HCT116 (cell line): Measurements from ENCODE around the gene CAPSL. TPM values are rescaled to one million over a fixed set of nuclear protein-coding genes. Genes with fewer than 3 reads are reported as not detected.

Source experiments
- ATAC-seq: fragments of 200-7000 bp; cut with Tn5 transposase; 2 replicates; pipeline ENCODE4 v1.9.1; 2020; ENCODE audit warnings: mild to moderate bottlenecking, moderate library complexity
- BruUV-seq: library from RNA; stranded (reverse); fragments of 400-500 nt; replicated peaks from 2 replicates; lab custom pipeline; 2021; lab: Mats Ljungman, UMichigan
- CTCF ChIA-PET: fragments of 300-600 bp; sonication (Branson Sonifier 250); formaldehyde crosslinking; loops from one replicate; lab custom pipeline; 2021; ENCODE audit warnings: antibody characterized with exemption; lab: Charles Lee
- POLR2A ChIA-PET: fragments of 300-600, 350-600 bp; sonication (Branson Sonifier 250); formaldehyde crosslinking; loops from one replicate; lab custom pipeline; 2021; ENCODE audit warnings: antibody characterized with exemption; lab: Charles Lee
- RAD21 ChIA-PET, 2 experiments: fragments of 300-600 bp; sonication (Branson Sonifier 250); formaldehyde crosslinking; loops; one replicate each; lab custom pipeline; 2023; ENCODE audit warnings: low total read pairs in 2 of 2; ENCODE audit not compliant: uncharacterized antibody in 2 of 2, unreplicated experiment in 2 of 2, low non-redundant PET in 1 of 2; lab: Charles Lee
- DNase-seq: peaks from one replicate; pipeline ENCODE4 v3.0.0-alpha.2; 2010; ENCODE audit warnings: low read depth, low spot score
- H2AFZ ChIP-seq: fragments of 200-600 bp; shearing (Covaris generic), sonication (generic); 2 replicates; pipeline ENCODE4 v1.6.1; 2017; ENCODE audit warnings: low read depth, mixed run types, mixed read lengths, antibody characterized with exemption, low read length; ENCODE audit not compliant: poor library complexity, severe bottlenecking
- H3K27ac ChIP-seq: 2 replicates; pipeline ENCODE4 v1.5.1; 2012; ENCODE audit warnings: low read depth, low read length
- H3K27me3 ChIP-seq: fragments of 200-600 bp; sonication (generic); 2 replicates; pipeline ENCODE4 v1.6.1; 2016; ENCODE audit warnings: mixed run types, low read length, mixed read lengths; ENCODE audit not compliant: insufficient read depth
- H3K36me3 ChIP-seq, 2 experiments: fragments of 200-500 bp in 1 of 2; fragments of 200-600 bp in 1 of 2; sonication (Bioruptor generic) in 1 of 2; sonication (generic) in 1 of 2; 2 replicates each; pipeline versions ENCODE4 v1.5.1 to v1.6.1; 2014 to 2016; ENCODE audit warnings: low read length in 2 of 2, inconsistent platforms in 1 of 2, mixed read lengths in 1 of 2, mixed run types in 1 of 2; ENCODE audit not compliant: insufficient read depth in 2 of 2, control insufficient read depth in 1 of 2
- H3K4me1 ChIP-seq, 2 experiments: fragments of 200-600 bp in 1 of 2; sonication (generic) in 1 of 2; 2 replicates each; pipeline versions ENCODE4 v1.5.1 to v1.6.1; 2012 to 2017; ENCODE audit warnings: low read length in 2 of 2, inconsistent platforms in 1 of 2, mild to moderate bottlenecking in 1 of 2, mixed read lengths in 1 of 2, mixed run types in 1 of 2, moderate library complexity in 1 of 2; ENCODE audit not compliant: insufficient read depth in 2 of 2, control insufficient read depth in 1 of 2
- H3K4me2 ChIP-seq: fragments of 200-600 bp; sonication (generic); 2 replicates; pipeline ENCODE4 v1.6.1; 2017; ENCODE audit warnings: mixed run types, low read length, mixed read lengths
- H3K4me3 ChIP-seq, 2 experiments: fragments of 200-600 bp in 1 of 2; sonication (generic) in 1 of 2; replicated peaks in 1 of 2; 2 replicates each; pipeline ENCODE4 v1.5.1; 2011 to 2016; ENCODE audit warnings: low read length in 2 of 2, control low read depth in 1 of 2, low read depth in 1 of 2, mild to moderate bottlenecking in 1 of 2, mixed read lengths in 1 of 2, mixed run types in 1 of 2
- H3K79me2 ChIP-seq: fragments of 200-600 bp; sonication (generic); 2 replicates; pipeline ENCODE4 v1.6.1; 2017; ENCODE audit warnings: mild to moderate bottlenecking, mixed run types, low read length, moderate library complexity, mixed read lengths; ENCODE audit not compliant: insufficient read depth
- H3K9ac ChIP-seq: fragments of 200-600 bp; sonication (generic); 2 replicates; pipeline ENCODE4 v1.6.1; 2016; ENCODE audit warnings: low read length, mixed read lengths
- H3K9me2 ChIP-seq: fragments of 200-600 bp; sonication (generic), shearing (Covaris generic); 2 replicates; pipeline ENCODE4 v1.6.1; 2017; ENCODE audit warnings: mixed run types, mild to moderate bottlenecking, moderate library complexity; ENCODE audit not compliant: insufficient read depth
- H3K9me3 ChIP-seq, 2 experiments: fragments of 200-500 bp in 1 of 2; fragments of 200-600 bp in 1 of 2; sonication (Bioruptor generic) in 1 of 2; sonication (generic) in 1 of 2; 2 replicates each; pipeline ENCODE4 v1.6.1; 2014 to 2017; ENCODE audit warnings: low read length in 2 of 2, mixed read lengths in 2 of 2, inconsistent platforms in 1 of 2, low read depth in 1 of 2, mild to moderate bottlenecking in 1 of 2, mixed run types in 1 of 2, moderate library complexity in 1 of 2; ENCODE audit not compliant: control insufficient read depth in 1 of 2, insufficient read depth in 1 of 2
- H4K20me1 ChIP-seq: fragments of 200-600 bp; sonication (generic), shearing (Covaris generic); 2 replicates; pipeline ENCODE4 v1.6.1; 2017; ENCODE audit warnings: mixed run types, mild to moderate bottlenecking, moderate library complexity; ENCODE audit not compliant: insufficient read depth
- ATF3 ChIP-seq: IDR thresholded peaks from 2 replicates; pipeline ENCODE4 v1.6.1; 2012
- CBX3 ChIP-seq: IDR thresholded peaks from 2 replicates; pipeline ENCODE4 v1.6.1; 2012; ENCODE audit warnings: low read depth
- POLR2A ChIP-seq: IDR thresholded peaks from 2 replicates; pipeline ENCODE4 v1.7.0; 2011; ENCODE audit warnings: borderline replicate concordance; ENCODE audit not compliant: insufficient read depth, insufficient read length; ENCODE audit errors: extremely low read depth
- POLR2AphosphoS5 ChIP-seq: IDR thresholded peaks from 2 replicates; pipeline ENCODE4 v1.6.1; 2011; ENCODE audit warnings: mild to moderate bottlenecking, low read depth, low read length, moderate library complexity
- RAD21 ChIP-seq: IDR thresholded peaks from 2 replicates; pipeline ENCODE4 v1.6.1; 2012; ENCODE audit warnings: low read depth, mild to moderate bottlenecking
- REST ChIP-seq: IDR thresholded peaks from 2 replicates; pipeline ENCODE4 v1.6.1; 2012; ENCODE audit warnings: low read depth
- SIN3A ChIP-seq: IDR thresholded peaks from 2 replicates; pipeline ENCODE4 v1.6.1; 2012; ENCODE audit warnings: low read depth
- SP1 ChIP-seq: IDR thresholded peaks from 2 replicates; pipeline ENCODE4 v1.6.1; 2012; ENCODE audit warnings: low read depth
- TCF7L2 ChIP-seq: IDR thresholded peaks from 2 replicates; pipeline ENCODE4 v1.7.0; 2011; ENCODE audit warnings: borderline replicate concordance, inconsistent platforms; ENCODE audit not compliant: insufficient read depth, insufficient read length; ENCODE audit errors: extremely low read depth
- ZBTB33 ChIP-seq: IDR thresholded peaks from 2 replicates; pipeline ENCODE4 v1.6.1; 2011; ENCODE audit warnings: mild to moderate bottlenecking, low read length, moderate library complexity; ENCODE audit not compliant: insufficient replicate concordance; ENCODE audit errors: extremely low read depth
- intact Hi-C: fragments of 100-400 bp; cut with micrococcal nuclease; formaldehyde crosslinking; loops from 2 replicates; pipeline ENCODE4 v1.10.0; 2022
- total RNA-seq: library from RNA; stranded (reverse); gene quantifications from one replicate; pipeline ENCODE4 v1.2.1, GENCODE V29; 2021; ENCODE audit not compliant: unreplicated experiment

Gene CAPSL
- total RNA-seq, 1 experiment from 2014 or later = not detected

- Histone ChIP-seq H3K27me3 (peaks cover 11% of the 10 kb centered on the region), H4K20me1 (no peaks in the 10 kb centered on the region), H3K4me1 (no peaks in the 10 kb centered on the region), H3K27ac (no peak overlapping the region), H3K9me2 (no peaks in the 10 kb centered on the region), H3K4me2 (no peak overlapping the region), H3K4me3 (no peak overlapping the region), H3K9ac (no peak overlapping the region), H3K36me3 (no peaks in the 10 kb centered on the region), H3K79me2 (no peaks in the 10 kb centered on the region), H3K9me3 (no peaks in the 10 kb centered on the region), H2AFZ (no peak overlapping the region)
- ChIA-PET RAD21 (no interaction called here), POLR2A (no interaction called here), CTCF (no interaction called here)
- no peak for DNase-seq
- BruUV-seq = no TSS peak
- ATAC-seq = no peak
- no peak for TF ChIP-seq SP1
- TF ChIP-seq POLR2A = no peak
- intact Hi-C loops = no loop called here
These were observed 33.8 kb downstream of the CAPSL start for GRCh38 chr5:35904443-35905132.

- no peak for ATAC-seq
- CTCF ChIA-PET = no interaction called here
- no peak for TF ChIP-seq CBX3
- TF ChIP-seq ZBTB33 = no peak
- TF ChIP-seq POLR2AphosphoS5 = no peak
- TF ChIP-seq TCF7L2 = no peak
- TF ChIP-seq REST = no peak
- TF ChIP-seq ATF3 = no peak
- TF ChIP-seq SIN3A = no peak
- TF ChIP-seq RAD21 = no peak
These were observed 34.7 kb downstream of the CAPSL start for GRCh38 chr5:35903631-35904203.

More at GRCh38 chr5:35903631-35904203, 34.7 kb downstream of the CAPSL start:
- Histone ChIP-seq H3K9me3 (no peaks in the 10 kb centered on the region), H3K27me3 (peaks cover 11% of the 10 kb centered on the region), H3K9me2 (no peaks in the 10 kb centered on the region), H3K4me2 (no peak overlapping the region), H4K20me1 (no peaks in the 10 kb centered on the region), H3K27ac (no peak overlapping the region), H3K4me3 (no peak overlapping the region), H3K9ac (no peak overlapping the region), H2AFZ (no peak overlapping the region), H3K4me1 (no peaks in the 10 kb centered on the region), H3K79me2 (no peaks in the 10 kb centered on the region), H3K36me3 (no peaks in the 10 kb centered on the region)
- RAD21 ChIA-PET = no interaction called here
- POLR2A ChIA-PET = no interaction called here
- DNase-seq = no peak
- intact Hi-C loops = no loop called here
- BruUV-seq = no TSS peak
